ENCODE results near the gene ARRB2. TPM values are rescaled to one million over a fixed set of nuclear protein-coding genes. Genes with fewer than 3 reads are reported as not detected.

The ARRB2 gene
- total RNA-seq (2022) (21.1 and 27.6 TPM in 2 replicates), Bru-seq, nascent RNA (percentile 41 among the genes with signal in this experiment), BruChase-seq, experiment 1, labeled RNA remaining after a 6-hour chase (percentile 53 among the genes with signal in this experiment), BruChase-seq, experiment 2, labeled RNA remaining after a 2-hour chase (percentile 55 among the genes with signal in this experiment)
- long read RNA-seq, partial matches to known transcripts = 1 of 10 reads
- long read RNA-seq, other reads (novel, unspliced or antisense) = 6 of 10 reads

DNA sequence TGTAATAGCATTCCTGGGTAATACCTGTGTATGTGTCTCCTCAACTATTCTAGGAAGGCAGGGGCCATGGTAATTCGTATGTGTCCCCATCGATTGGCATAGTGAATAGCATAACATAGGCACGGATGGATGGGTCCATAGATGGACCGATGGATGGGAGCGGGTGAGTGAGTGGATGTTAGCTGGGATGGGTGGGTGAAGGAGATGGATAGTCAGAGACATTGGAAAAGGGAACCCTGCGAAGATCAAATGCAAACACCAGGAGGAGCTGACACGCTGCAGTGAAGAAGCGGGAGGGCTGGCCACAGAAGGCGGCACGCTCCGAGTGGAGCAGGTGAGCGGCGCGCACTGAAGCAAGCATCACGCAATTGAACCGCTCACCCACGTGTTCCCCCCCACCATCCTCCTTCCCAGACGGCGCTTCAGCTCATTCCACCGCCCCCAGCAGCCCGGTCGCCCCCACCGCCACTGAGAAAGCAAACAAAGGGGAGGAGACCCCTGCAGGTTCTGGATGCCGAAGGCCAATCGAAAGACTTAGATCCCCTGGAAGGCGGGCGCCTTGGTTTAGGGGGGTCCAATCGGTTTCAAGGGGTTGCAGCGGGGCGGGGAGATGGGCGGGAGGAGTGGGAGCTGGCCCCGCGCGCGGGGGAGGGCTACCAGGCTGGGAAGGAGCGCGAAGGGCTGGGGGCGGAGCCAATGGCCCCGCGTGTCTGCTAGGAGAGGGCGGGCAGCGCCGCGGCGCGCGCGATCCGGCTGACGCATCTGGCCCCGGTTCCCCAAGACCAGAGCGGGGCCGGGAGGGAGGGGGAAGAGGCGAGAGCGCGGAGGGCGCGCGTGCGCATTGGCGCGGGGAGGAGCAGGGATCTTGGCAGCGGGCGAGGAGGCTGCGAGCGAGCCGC, at the start of gene ARRB2:
TSS of gene ARRB2 (plus strand) at position 839 of the 899 bp plus-strand sequence. CDS start 90 bp downstream, outside the sequence.
- Mint-ChIP-seq H3K9me3 (ENCODE audit: low read depth, unreplicated experiment) (no peaks in the 10 kb centered on the region), H3K4me1 (ENCODE audit: low read depth, unreplicated experiment) (peaks cover 11% of the 10 kb centered on the region), H3K27me3 (ENCODE audit: unreplicated experiment) (no peaks in the 10 kb centered on the region), H3K36me3 (ENCODE audit: insufficient read depth, unreplicated experiment) (peaks cover 20% of the 10 kb centered on the region), H3K27ac (ENCODE audit: unreplicated experiment) (peak within 1 kb of the TSS; percentile 62), H3K4me3 (ENCODE audit: low read depth, unreplicated experiment) (peak within 1 kb of the TSS; percentile 74)
- no TSS peak for BruUV-seq (replicated peaks)
- CTCF ChIA-PET = interaction anchor here (0.8 to 1.9 kb wide), 4 partner anchors 12 to 199 kb away, joined by 3 to 14 read pairs (median 6); partner anchors contain the start of genes GLTPD2 and PSMB6
- peak; percentile 92 for DNase-seq
- intact Hi-C loops (cut with micrococcal nuclease; ENCODE audit: unreplicated experiment) = loop anchor here (5.0 kb wide), 1 partner anchor 87 kb away; the partner anchor contains the start of gene PSMB6
- TF ChIP-seq, protein P1, sequence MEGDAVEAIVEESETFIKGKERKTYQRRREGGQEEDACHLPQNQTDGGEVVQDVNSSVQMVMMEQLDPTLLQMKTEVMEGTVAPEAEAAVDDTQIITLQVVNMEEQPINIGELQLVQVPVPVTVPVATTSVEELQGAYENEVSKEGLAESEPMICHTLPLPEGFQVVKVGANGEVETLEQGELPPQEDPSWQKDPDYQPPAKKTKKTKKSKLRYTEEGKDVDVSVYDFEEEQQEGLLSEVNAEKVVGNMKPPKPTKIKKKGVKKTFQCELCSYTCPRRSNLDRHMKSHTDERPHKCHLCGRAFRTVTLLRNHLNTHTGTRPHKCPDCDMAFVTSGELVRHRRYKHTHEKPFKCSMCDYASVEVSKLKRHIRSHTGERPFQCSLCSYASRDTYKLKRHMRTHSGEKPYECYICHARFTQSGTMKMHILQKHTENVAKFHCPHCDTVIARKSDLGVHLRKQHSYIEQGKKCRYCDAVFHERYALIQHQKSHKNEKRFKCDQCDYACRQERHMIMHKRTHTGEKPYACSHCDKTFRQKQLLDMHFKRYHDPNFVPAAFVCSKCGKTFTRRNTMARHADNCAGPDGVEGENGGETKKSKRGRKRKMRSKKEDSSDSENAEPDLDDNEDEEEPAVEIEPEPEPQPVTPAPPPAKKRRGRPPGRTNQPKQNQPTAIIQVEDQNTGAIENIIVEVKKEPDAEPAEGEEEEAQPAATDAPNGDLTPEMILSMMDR (IDR thresholded peaks at IDR 0.05; ENCODE audit: unreplicated experiment) = peak; percentile 46

DNA sequence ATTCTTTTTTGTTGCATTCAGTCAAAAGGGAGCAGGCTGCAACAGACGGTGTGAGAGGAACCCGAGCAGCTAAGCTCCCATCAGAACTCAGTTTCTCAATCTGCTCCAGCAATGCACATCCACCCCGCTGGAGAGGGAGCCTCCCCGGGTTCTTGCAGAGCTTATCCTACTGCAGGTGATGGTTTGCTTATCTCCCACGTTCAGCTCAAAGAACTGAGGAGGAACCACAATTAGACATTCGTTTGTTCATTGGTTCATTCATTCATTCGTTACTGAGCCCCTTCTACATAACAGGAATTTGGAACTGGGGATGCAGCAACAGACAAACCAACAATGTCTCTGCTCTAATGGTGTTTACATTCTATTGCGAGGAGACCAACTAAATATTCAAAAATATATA, 46.7 kb upstream of the ARRB2 start:
- Mint-ChIP-seq H3K27ac (ENCODE audit: unreplicated experiment) (no peak overlapping the region), H3K4me1 (ENCODE audit: low read depth, unreplicated experiment) (peaks cover 1% of the 10 kb centered on the region), H3K27me3 (ENCODE audit: unreplicated experiment) (peaks cover 27% of the 10 kb centered on the region), H3K9me3 (ENCODE audit: low read depth, unreplicated experiment) (no peaks in the 10 kb centered on the region), H3K36me3 (ENCODE audit: insufficient read depth, unreplicated experiment) (no peaks in the 10 kb centered on the region), H3K4me3 (ENCODE audit: low read depth, unreplicated experiment) (no peak overlapping the region)
- no peak for DNase-seq
- CTCF ChIA-PET = no interaction called here
- TF ChIP-seq, protein P1 (IDR thresholded peaks at IDR 0.05; ENCODE audit: unreplicated experiment) = no peak
- intact Hi-C loops (cut with micrococcal nuclease; ENCODE audit: unreplicated experiment) = no loop called here
- BruUV-seq (replicated peaks) = no TSS peak

DNA sequence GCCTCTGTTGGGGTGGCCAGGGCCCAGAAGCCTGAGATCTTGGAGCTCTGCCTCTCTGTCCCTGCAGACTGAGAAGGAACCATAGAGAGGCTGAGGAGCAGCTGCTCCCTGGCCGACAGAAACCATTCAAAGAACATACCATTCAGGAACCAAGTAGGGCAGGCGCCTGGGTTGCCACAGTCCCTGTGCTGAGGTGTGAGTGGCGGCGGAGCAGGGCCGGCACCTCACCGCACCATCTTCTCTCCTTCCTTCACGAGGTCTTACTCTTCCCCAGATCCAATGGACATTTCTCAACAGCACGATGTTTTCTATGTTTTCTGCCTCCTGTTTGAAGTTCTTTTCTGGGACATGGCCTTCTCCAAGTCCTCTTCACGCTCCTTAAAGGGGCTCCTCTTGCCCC, 46.2 kb upstream of the ARRB2 start:
- no TSS peak for BruUV-seq (replicated peaks)
- CTCF ChIA-PET = no interaction called here
- no peaks in the 10 kb centered on the region for H3K9me3 Mint-ChIP-seq (ENCODE audit: low read depth, unreplicated experiment)
- no peak overlapping the region for H3K4me3 Mint-ChIP-seq (ENCODE audit: low read depth, unreplicated experiment)
- intact Hi-C loops (cut with micrococcal nuclease; ENCODE audit: unreplicated experiment) = no loop called here
- TF ChIP-seq, protein P1 (IDR thresholded peaks at IDR 0.05; ENCODE audit: unreplicated experiment) = no peak
- H3K27me3 Mint-ChIP-seq (ENCODE audit: unreplicated experiment) = peaks cover 27% of the 10 kb centered on the region
- H3K27ac Mint-ChIP-seq (ENCODE audit: unreplicated experiment) = no peak overlapping the region
- H3K4me1 Mint-ChIP-seq (ENCODE audit: low read depth, unreplicated experiment) = no peaks in the 10 kb centered on the region
- H3K36me3 Mint-ChIP-seq (ENCODE audit: insufficient read depth, unreplicated experiment) = no peaks in the 10 kb centered on the region
- no peak for DNase-seq

DNA sequence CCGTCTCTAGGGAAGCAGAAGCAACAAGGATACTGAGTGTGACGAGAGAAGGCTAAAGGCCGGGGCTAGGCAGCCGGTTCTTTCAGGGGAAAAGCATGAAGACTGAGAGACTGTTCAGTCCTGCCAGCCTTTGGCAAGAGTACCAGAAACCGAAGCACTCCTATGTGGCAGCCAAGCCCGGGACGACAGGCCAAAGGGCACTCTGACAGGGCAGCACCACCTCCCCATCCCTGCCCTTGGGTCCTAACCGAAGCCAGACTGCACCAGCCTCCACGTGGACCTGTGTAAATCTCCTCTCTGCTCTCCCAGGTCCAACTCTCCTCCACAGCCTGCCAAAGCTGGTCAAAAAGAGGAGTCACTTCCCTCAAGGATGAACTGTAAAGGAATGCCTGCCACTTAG, 45.4 kb upstream of the ARRB2 start:
- no peaks in the 10 kb centered on the region for H3K4me1 Mint-ChIP-seq (ENCODE audit: low read depth, unreplicated experiment)
- H3K9me3 Mint-ChIP-seq (ENCODE audit: low read depth, unreplicated experiment) = no peaks in the 10 kb centered on the region
- no peak overlapping the region for H3K27ac Mint-ChIP-seq (ENCODE audit: unreplicated experiment)
- CTCF ChIA-PET = no interaction called here
- H3K36me3 Mint-ChIP-seq (ENCODE audit: insufficient read depth, unreplicated experiment) = no peaks in the 10 kb centered on the region
- no peak for DNase-seq
- intact Hi-C loops (cut with micrococcal nuclease; ENCODE audit: unreplicated experiment) = no loop called here
- TF ChIP-seq, protein P1 (IDR thresholded peaks at IDR 0.05; ENCODE audit: unreplicated experiment) = no peak
- no TSS peak for BruUV-seq (replicated peaks)
- H3K27me3 Mint-ChIP-seq (ENCODE audit: unreplicated experiment) = peaks cover 27% of the 10 kb centered on the region
- no peak overlapping the region for H3K4me3 Mint-ChIP-seq (ENCODE audit: low read depth, unreplicated experiment)
